CD4-positive, alpha-beta T cell treated with Interleukin-6 at 100 ng/mL for 8 hours (primary cell): ENCODE data around the gene IQCE.
"Not testable (repeated sequence)": the region's sequence is repeated elsewhere in the genome, so short reads cannot be mapped to it uniquely, and the experiment has no call there.

Experiments
- DNase-seq: peaks from one replicate; pipeline ENCODE4 v3.0.0-alpha.2; 2020; ENCODE audit warnings: mixed read lengths, low spot score

Gene IQCE

DNA sequence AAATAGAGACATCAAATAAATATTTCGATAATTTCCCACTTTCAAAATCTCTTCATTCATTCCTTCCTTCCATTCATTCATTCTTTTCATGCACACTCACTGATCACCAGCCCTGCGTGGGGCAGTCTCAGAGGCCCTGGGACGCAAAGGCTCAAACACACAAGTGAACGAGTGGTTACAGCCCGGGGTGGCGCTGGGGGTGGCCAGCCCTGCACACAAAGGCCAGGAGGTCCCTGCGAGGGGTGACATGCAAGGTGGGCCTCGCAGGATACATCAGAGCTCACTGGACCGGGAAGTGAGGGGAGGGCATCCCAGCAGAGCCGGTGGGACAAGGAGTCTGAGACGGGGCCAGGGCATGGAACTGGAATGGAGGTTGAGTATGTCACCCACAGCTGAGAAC is 43.1 kb downstream of the IQCE start:
- no peak for DNase-seq

DNA sequence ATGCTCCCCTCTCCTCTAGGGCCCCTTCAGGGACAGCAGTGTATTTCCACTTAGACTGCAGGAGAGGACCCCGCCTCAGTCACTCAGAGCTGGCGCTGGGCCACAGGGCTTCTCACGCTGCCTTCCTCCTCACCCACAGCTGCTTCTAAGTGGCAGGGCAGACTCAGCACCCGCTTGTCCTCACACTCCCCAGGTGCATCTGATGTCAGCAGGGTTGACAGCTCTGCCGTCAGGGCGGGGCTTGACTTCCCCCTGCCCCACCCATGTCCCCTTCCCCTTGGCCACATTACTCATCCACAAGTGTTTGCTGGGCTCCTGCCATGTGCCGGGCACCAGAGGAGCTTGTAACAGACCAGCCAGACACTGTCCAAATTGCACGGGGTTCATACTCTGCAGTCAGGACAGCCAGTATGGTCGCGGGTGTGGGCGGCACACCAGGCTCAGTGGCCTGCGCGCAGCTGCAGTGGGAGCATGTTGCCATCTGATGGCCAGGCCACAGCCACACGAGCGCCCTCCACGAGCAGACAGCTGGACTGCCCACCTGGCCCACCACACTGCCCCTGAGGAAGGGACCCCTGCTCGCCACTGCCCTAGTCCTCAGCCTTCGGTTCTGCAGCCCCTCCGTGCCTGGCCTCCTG is 43.7 kb downstream of the IQCE start:
- DNase-seq = no peak

DNA sequence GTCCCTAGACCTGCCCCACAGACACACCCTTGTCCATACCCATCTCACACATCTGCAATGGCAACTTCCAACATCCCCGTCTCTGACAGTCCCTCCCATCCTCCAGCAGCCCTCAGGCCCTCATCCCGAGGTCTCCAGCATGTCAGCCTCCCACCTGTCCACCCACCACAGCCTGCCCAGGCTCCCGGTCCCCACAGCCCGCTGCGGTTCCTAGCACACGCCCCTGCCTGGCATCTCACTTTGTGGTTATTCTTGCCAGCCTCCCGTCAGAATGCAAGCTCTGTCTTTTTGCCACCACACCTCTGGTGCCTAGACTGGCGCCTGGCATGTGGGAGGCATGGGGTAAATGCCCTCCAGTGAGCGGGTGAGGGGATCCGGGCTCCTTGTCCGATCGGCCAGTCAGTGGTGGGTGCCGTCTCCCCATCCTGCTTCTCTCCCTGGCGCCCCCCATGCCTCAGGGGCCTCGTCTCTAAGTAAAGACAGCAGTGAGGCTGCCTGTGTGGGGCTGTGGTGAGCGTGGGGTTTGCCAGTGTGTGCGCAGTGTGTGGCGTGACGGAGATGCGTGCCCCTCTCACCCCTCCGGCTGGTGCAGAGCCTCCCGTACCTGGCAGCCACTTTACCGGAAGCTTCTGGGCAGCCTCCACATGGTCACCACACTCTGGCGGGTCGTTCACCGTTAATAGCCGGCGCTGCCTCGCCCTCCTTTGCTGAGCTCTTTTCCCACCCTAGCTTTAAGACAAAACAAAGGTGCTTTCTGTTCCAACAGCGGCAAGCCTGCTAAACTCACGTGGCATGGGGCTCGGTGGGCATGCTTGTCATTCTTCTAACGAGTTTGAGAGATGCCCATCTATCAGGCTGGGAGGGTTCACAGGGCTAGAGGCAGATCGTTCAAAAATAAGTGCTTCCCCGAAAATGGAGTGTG is 44.5 kb downstream of the IQCE start:
- no peak for DNase-seq

DNA sequence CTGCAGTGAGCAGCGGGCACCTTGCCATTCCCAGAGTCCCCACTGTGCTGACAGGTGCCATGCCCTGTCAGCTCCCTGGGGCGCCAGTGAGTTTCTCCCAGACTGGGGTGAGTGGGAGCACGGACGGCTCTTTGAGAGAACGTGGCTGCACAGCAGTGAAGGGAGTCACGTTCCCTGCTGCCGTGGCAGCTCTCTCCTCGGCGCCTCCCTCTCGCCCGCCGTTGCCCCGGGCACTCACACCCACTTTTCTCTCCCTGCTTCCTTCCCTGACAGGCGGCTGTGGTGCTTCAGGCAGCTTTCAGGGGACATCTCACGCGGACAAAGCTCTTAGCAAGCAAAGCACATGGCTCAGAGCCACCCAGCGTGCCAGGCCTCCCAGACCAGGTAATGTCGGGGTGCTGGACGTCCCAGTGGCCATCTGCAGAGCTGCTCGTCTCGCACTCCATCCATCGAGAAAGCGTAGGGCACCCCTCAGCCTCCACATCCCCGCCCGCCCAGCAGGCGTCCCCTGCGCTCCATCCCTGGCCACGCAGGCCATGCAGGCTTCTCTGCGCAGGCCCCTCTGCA is 45.9 kb downstream of the IQCE start:
- DNase-seq = no peak

DNA sequence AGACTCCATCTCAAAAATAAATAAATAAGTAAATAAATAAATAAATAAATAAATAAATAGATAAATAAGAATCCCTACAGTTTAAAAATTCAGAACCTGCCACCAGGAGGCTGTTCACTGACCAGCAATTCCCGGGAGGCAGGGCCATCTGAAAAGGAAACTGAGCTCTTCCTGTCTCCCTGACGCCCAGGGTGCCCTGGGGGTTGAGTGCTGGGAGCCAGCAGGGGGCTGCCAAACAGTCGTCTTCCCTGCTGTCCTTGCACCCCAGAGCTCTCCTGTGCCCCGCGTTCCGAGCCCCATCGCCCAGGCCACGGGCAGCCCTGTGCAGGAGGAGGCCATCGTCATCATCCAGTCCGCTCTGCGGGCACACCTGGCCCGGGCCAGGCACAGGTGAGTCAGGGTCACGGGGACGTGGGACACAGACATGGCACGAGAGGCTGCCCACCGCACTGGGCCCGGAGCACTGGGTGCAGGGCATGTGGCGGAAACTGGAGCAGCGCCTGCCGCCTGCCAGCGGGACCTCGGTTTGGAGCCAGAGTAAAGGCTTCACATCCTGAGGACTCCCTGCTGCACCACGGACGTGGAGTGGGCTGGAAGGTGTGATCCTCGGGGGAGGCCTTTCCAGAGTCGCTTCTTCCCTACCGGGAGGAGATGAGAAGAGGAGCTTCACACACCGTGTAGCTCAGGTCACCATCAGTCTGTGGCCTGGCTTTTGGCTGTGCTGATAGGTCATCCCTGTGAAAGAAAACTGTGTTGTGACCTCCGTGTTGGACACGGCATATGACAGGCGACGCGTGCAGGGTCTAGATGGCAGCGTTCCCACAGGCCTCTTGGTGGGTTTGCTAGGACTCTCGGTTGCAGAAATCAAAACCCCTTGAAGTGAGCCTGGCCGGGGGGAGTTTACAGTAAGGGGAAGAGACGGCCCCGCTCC is 47.1 kb downstream of the IQCE start:
- no peak for DNase-seq

DNA sequence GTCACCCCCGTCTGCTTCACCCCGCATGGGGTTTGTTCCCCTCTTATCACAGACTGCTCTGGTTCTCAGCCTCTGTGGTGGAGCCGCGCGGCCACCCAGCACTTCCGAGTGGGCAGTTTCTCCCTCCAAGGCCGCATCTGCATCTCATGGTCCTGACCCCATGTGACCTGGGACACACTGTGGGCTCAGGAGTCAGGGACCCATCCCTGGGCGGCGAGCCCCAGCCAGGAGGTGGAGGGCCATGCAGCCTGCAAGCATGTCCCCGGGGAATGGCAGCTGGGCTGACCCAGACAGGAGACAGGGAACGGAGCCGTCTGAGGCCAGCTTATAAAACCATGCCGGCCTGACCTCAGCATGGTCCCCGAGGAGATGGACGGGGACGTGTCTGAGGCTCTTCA is 47.8 kb downstream of the IQCE start:
- no peak for DNase-seq

DNA sequence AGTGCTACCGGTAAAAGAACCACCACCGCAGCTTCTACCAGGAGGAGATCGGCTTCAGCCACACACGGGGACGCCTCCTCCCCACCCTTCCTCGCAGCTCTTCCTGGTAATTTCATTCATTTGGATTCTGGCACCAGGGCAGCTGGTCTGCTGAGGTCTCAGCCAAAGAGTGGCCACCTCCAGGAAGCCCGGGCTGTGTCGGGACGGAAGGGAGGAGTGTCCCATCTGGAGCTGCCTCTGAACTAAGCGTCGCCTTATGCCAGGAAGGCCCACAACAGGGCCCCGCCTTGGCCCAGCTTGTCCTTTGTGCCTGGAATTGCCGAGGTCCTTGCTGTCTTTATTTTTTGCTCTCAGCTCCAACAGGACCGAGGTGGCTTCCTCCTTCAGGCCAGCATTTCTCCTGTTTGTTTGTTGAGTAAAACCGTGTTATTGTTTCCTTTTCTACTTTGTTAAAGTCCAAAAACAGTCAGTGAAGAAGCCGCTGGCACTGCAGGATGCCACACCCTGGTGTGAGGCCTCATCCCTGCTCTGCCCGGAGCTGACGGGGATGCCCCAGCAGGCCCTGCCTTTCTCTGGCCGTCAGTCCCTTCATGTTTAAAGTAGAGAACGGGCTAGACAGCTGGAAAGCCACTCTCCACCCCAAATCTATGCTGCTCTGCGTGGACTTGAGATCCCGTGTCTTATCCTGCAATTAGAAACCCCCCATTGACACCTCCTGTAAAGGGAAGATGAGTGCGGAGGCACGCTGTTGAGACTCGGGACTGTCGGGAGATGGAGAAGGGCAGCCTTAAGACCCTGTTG is 48.5 kb downstream of the IQCE start:
- no peak for DNase-seq

DNA sequence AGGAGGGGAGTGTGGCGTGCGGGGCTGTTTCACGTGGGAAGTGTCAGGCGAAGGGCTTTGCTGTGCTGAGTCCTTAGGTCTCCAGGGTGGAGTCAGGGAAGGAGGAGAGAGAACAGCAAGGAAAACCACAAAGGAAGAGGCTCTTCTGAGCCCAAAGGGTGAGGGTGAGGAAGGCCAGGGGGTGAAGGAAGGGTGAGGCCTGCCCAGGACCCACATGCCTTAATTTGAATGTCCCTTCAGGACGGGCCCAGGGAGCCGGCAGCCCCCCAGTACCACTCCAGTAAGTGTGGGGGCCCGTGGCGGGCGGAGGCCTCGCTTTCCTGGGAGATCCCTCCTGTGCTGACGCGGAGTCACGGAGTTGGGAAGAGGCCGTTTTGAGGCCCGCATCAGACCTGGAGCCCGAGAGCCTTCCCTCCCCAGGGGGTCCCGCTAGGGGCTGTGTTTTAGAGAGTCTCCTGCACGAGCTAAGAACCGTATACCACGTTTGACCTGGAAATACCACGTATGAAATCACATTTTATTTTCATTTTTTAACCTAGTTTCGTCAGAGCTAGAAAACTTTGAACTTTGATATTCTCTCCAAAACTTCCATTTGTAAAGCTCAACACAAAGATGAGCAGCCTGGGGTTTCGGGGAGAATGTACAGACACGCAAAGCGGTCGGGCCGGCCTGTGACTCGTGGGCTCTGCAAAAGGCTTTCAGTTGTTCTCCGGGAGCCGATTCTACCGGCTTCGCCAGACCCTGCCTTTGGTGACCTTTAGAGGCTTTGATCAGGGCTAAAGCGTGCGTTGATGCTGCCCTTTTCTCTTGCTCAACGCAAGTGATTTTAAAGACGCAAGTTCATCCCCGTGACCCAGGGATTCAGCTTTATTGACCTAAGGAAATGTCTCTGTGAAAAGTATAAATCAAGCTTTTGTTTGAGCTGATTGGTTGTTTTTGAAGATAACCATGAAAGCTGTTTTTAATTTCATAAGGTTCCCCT is 49.4 kb downstream of the IQCE start:
- DNase-seq = no peak

DNA sequence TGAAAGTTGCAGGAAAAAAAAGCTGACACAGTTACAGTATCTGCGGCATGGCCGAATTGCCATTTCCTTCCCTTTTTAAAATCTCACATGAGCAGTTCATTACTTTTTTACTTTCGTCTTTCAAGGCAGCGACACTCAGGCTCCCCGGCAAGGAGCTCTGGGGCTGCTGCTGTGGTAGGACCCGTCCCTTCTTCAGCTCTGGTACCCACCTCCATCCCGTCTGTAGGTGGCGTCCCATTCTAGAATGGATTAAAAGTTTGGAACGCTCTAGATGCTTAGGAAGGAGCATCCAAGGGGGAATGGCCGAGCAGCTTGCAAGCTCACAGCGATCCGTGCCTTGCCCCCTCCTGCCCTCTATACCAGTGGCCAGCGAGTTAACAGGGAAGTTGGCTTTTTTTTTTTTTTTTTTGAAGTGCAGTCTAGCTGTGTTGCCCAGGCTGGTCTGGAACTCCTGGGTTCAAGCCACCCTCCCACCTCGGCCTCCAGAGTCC is 50.2 kb downstream of the IQCE start:
- DNase-seq = no peak

DNA sequence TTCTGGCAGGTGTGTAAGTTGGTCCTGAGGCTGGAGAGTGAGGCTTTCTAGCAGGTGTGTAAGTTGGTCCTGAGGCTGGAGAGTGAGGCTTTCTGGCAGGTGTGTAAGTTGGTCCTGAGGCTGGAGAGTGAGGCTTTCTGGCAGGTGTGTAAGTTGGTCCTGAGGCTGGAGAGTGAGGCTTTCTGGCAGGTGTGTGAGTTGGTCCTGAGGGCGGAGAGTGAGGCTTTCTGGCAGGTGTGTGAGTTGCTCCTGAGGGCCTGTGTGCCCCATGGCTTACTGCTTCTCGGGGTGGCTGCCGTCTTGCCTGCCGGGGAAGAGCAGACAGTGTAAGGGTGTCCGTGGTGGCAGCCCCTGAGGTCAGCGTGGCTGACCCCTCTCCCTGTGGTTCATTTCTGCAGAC is 50.9 kb downstream of the IQCE start:
- DNase-seq = not testable (repeated sequence)

DNA sequence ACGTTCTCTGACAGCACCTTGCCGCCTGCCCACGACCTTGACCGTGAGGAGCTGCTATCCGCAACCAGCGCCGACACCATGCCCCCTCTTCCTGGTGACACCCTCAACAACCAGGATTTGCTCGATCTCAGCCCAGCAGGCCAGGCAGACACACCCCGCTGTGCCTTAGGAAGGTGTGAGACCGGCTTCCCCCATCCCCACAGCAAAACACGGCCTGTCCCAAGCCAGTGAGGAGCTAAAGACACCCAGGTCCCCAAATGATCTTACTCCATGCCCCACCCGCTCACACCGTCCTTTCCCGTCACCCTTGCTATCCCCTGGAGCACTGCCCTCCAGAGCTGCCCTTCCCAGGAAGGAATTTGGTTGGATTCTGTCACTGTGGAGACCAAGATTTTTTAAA is 51.7 kb downstream of the IQCE start:
- no peak for DNase-seq

DNA sequence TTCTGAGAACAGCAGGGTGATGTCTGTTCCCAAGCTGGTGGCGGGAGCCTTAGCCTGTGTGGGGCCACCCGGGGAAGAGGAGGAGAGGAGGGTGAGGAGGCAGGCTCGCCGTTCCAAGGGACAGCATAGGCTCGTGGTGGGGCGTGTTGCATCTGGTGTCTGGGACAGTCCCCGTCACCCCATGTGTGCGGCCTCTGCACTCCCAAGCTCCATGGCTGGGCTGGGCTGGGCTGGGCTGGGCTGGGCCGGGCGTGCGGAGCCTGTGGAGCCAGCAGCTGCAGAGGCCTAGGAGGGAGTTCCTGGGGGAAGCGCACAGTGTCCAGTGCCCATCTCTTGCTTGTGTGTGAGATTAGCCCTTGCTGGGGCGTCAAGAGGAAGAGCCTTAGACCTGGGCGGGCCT is 52.1 kb downstream of the IQCE start:
- DNase-seq = no peak

DNA sequence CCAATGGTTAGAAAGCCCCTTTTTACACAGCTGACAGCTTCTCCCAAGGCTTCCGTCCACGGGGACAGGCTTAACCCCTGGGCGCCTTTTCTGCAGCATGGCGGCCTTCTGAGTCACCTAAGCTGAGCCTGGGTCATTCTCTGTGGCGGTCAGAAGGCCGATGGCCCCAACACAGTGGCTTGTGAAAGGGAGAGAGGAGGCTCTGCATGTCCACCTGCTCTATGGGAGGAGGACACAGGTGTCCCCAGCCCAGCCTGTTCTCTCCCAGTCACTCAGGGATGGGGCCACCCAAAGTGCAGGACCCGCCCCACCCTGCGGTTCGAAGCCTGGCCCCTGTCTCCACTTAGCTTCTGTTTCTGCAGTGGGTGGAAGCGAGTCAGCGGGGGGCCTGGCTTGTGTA is 52.6 kb downstream of the IQCE start:
- DNase-seq = no peak

DNA sequence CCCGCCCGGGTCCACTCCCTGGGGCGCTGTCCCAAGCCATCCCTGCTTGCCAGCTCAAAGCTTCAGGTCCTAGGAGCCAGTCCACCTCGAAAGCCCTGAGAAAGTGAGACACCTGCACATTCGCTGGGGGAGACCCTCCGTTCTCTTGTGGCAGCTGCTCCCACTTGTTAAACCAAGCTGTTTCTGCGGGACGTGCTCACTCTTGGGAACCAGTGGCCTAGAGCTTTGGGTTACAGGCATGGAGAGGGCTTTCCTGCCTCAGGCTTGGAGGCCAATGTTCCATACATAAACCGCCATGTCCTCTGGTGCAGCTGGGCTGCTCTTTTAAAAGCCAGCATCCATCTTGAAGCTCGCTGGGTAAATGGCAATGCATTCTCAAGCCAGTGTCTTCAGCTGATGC is 53.1 kb downstream of the IQCE start:
- DNase-seq = no peak

DNA sequence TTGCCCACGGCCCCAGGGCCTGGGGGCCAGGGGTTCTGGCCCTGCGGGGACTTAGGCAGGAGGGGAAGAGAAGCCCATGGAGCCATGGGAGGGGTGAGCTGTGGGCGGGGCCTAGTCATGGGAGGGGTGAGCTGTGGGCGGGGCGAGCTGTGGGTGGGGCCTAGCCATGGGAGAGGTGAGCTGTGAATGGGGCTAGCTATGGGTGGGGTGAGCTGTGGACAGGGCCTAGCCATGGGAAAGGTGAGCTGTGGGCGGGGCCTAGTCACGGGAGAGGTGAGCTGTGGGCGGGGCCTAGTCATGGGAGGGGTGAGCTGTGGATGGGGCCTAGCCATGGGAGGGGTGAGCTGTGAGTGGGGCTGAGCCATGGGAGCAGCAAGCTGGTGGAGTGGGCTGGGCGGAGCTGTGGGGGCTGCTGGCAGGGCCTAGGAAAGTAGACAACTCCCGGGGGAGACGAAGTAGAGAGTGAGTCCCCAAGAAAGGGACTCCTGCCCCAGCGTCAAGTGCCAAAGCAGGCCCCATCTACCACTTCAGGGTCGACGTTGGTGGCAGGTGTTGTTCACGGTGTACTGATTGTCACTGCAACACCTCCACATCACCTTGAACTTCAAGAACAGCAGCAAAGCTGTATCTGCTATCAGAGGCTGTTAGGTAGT is 53.8 kb downstream of the IQCE start:
- DNase-seq = no peak

DNA sequence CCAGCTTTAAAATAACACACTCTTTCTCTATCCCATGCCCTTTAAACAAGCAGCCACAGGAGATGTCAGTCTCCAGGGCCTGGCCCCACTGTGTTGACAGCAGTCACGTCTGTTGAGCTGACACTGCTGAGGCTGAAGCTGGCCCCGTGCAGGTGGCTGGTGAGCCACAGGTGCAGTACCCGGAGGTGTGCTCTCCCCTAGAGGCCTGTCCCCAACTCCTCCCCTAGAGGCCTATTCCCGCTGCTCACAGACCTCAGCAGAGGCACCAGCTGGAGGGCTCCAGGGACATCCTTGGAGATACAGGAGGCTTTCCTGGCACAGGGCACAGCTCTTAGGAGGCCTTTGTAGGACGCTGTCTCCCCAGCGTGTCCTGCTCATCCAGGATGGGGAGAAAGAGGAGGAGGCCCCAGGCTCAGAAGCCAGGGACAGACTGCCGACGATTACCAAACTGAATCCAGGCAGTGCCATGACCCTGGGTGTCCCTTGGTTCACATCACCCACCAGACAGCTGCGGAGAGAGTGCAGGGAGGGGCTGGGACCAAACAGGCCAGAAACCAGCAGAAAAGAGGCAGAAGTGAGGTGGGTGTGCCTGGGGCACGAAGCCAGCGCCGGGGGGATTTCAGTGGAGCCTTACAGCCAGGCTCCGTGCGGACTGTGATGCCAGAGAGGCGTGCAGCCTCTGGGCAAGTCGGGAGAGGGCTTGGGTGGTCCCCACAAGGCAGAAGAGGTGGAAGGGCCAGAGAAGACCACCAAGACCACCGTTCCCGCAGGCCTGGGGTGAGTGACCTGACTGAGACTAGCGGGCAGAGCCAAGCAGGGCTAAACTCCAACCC is 54.5 kb downstream of the IQCE start:
- no peak for DNase-seq

DNA sequence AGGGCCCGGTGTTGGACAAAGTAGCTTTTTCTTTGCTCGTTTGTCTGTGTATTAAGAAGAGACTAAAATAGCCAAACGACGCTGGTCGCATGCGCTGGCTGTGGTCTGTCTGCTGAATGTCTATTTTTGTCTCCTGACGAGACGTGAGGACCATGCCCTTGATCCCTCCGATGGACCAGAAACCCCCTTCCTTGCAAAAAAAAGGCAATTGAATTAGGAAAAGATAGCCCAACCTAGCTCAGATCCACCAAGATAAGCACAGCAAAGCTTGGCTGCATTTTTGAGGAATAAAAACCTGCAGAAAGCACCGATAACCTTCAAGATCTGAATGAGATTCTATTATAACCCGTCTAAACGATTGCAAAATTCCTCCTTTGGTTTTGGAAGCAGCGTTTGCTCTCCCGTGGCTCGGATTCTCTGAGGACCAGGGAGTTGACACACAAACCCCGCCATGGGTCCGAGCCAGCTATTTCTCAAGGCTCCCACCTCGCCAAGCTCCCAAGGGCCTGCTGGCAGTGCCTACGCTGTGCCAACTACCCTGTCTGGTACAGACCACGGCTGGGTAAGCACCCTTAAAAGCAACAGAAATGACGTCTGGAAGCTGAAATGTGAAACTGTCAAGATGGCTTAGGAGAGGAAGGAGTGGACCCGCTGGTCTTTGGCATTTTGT is 55.3 kb downstream of the IQCE start:
- DNase-seq = no peak
